HK-2 (cell line): ENCODE data around the gene OR2T6.
"Not testable (repeated sequence)": the region's sequence is repeated elsewhere in the genome, so short reads cannot be mapped to it uniquely, and the experiment has no call there.

Experiments used
- DNase-seq: peaks from one replicate; pipeline ENCODE4 v3.0.0-alpha.2; 2018; ENCODE audit not compliant: unreplicated experiment

Gene OR2T6

GRCh38 chr1:248433811-248434415 is 58.4 kb downstream of the OR2T6 start:
- not testable (repeated sequence) for DNase-seq

- DNase-seq: not testable (repeated sequence)
Observed at GRCh38 chr1:248434913-248435312, 59.4 kb downstream of the OR2T6 start.

GRCh38 chr1:248436303-248436702 is 60.8 kb downstream of the OR2T6 start:
- not testable (repeated sequence) for DNase-seq

- not testable (repeated sequence) for DNase-seq
Observed at GRCh38 chr1:248438668-248439067, 63.1 kb downstream of the OR2T6 start.

- not testable (repeated sequence) for DNase-seq
Observed at GRCh38 chr1:248439283-248439682, 63.7 kb downstream of the OR2T6 start.
